ENCODE measurements around the gene SPHK2. TPM values are rescaled to one million over a fixed set of nuclear protein-coding genes. Genes with fewer than 3 reads are reported as not detected.

Gene SPHK2
- total RNA-seq, 2 donors from 2014 or later: 6.2 to 8.0 TPM

DNA sequence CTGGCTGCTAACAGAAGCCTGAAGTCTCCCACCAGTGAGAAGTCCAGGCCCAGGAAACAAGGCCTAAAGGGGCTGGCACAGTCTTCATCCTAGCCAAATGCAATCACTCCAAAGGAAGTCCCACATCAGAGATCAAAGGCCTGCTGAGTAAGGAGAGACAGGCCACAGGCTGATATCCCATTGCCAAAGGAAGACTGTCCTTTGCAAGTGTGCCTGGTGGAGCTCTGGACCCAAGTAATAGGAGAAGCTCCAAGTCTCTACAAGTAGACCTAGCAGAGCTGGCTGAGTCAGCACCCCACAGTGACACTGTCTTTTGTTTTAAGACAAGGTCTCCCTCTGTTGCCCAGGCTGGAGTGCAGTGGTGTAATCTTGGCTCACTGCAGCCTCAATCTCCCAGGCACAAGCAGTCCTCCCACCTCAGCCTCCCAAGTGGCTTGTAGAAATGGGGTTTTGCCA, 13.4 kb downstream of the SPHK2 start:
- Histone ChIP-seq H3K4me3 (no peak overlapping the region), H3K36me3 (no peaks in the 10 kb centered on the region), H3K27me3 (no peaks in the 10 kb centered on the region), H3K9me3 (no peaks in the 10 kb centered on the region), H3K4me1 (peaks cover 0 to 74% of the 10 kb centered on the region in 2 donors), H3K27ac (peak overlapping the region in 1 of 2 donors; percentile 98)
- no peak for DNase-seq (ENCODE audit: low spot score)
- TF ChIP-seq, protein P1, sequence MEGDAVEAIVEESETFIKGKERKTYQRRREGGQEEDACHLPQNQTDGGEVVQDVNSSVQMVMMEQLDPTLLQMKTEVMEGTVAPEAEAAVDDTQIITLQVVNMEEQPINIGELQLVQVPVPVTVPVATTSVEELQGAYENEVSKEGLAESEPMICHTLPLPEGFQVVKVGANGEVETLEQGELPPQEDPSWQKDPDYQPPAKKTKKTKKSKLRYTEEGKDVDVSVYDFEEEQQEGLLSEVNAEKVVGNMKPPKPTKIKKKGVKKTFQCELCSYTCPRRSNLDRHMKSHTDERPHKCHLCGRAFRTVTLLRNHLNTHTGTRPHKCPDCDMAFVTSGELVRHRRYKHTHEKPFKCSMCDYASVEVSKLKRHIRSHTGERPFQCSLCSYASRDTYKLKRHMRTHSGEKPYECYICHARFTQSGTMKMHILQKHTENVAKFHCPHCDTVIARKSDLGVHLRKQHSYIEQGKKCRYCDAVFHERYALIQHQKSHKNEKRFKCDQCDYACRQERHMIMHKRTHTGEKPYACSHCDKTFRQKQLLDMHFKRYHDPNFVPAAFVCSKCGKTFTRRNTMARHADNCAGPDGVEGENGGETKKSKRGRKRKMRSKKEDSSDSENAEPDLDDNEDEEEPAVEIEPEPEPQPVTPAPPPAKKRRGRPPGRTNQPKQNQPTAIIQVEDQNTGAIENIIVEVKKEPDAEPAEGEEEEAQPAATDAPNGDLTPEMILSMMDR (IDR thresholded peaks at IDR 0.05): no peak

DNA sequence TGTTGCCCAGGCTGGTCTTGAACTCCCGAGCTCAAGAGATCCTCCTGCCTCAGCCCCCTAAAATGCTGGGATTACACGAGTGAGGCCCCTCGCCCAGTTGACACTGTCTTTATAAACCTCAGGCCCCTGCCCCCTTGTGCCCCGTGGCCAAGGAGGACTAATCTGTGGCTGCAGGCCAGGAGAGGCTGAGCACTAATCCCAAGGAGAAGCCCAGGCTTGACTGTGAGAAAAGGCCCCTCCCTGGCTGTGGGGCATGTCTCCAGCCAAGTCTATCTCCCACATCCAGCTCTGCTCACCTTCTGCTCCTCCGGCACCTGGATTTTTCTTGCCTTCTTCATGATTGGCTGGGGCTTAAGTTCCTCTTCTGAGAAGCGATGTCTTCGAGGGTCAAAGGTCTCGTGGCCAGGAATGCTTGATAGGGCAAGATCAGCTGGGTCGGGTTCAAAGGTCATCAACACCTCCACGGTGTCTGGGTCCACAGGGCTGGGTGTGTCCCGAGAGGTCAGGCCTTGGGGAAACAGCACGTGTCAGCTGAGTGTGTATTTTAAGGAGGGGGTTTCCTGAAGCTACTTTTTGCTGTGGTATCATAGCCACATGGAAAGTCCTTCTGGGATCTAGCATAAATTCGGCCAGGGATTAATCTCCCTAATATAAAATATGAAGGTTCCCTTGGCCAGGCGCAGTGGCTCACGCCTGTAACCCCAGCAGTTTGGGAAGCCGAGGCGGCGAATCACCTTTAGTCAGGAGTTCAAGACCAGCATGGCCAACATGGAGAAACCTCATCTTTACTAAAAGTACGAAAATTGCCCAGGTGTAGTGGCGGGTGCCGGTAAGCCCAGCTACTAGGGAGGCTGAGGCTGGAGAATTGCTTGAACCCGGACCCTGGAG, 14.1 kb downstream of the SPHK2 start:
- Histone ChIP-seq H3K9me3 (no peaks in the 10 kb centered on the region), H3K4me3 (peak overlapping the region in 1 of 2 donors; percentile 78), H3K4me1 (peaks cover 0 to 75% of the 10 kb centered on the region in 2 donors), H3K36me3 (no peaks in the 10 kb centered on the region), H3K27ac (peak overlapping the region; percentile 97 to 98), H3K27me3 (no peaks in the 10 kb centered on the region)
- DNase-seq (ENCODE audit: low spot score): no peak
- TF ChIP-seq, protein P1 (IDR thresholded peaks at IDR 0.05): no peak

DNA sequence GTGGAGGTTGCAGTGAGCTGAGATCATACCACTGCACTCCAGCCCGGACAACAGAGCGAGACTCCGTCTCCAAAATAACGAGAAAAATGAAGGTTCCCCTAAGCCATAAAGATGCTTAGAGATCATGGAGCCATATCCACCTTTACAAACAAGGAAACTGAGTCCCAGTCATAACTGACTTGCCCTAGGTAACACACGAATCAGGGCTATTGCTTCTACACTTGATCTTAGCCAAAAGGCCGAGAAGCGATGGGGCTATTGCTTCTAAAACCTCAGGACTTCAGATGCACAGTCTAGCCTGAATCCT, 14.7 kb downstream of the SPHK2 start:
- Histone ChIP-seq H3K4me1 (peaks cover 0 to 80% of the 10 kb centered on the region in 2 donors), H3K9me3 (no peaks in the 10 kb centered on the region), H3K36me3 (no peaks in the 10 kb centered on the region), H3K27me3 (no peaks in the 10 kb centered on the region), H3K27ac (peak overlapping the region; percentile 97 to 98), H3K4me3 (peak overlapping the region in 1 of 2 donors; percentile 78)
- TF ChIP-seq, protein P1 (IDR thresholded peaks at IDR 0.05): no peak
- DNase-seq (ENCODE audit: low spot score): no peak

DNA sequence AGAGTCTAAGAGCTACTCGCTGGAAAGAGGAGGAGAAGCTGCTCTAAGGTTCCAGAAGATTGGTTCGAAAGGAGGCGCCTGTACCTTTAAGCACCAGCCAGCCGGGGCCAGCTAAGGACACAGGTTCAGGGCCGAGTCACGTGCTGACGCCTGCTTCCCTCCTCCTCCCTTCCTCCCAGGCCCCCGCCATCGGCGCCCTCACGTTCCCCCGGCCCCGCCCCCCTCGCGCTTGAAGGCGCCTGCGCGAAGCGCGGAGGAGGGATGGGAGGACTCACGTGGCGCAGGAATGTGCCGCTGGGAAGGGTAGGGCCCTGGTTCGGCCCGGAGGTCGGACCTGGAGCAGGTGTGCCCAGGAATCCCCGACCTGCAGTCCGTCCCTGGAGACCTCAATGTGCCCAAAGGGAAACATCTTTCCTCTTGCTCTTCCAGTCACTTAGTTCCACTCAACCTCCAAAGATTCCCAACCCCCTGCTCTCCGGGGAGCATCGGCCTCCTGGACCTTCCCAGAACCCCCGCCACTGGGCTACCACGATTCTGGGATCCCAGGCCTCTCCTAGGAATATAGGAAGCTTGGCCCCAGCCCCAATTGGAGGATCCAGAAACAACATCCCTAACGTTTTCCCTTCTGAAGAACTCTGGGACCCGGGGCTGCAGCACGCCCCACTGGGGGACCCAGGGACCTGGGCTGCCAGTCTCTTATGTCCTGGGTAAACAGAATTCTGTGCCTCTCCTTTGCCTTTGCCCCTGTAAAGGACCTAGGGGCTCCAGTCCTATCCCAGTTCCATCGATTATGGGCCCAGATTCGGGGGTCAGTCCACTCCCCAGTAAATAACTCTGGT, 15.3 kb downstream of the SPHK2 start:
- peak; percentile 98 for DNase-seq (ENCODE audit: low spot score)
- no peaks in the 10 kb centered on the region for H3K27me3 ChIP-seq
- H3K27ac ChIP-seq: peak overlapping the region; percentile 97 to 98
- no peaks in the 10 kb centered on the region for H3K9me3 ChIP-seq
- peaks cover 0 to 78% of the 10 kb centered on the region in 2 donors for H3K4me1 ChIP-seq
- peak overlapping the region; percentile 3 to 78 for H3K4me3 ChIP-seq
- TF ChIP-seq, protein P1 (IDR thresholded peaks at IDR 0.05): no peak
- no peaks in the 10 kb centered on the region for H3K36me3 ChIP-seq

DNA sequence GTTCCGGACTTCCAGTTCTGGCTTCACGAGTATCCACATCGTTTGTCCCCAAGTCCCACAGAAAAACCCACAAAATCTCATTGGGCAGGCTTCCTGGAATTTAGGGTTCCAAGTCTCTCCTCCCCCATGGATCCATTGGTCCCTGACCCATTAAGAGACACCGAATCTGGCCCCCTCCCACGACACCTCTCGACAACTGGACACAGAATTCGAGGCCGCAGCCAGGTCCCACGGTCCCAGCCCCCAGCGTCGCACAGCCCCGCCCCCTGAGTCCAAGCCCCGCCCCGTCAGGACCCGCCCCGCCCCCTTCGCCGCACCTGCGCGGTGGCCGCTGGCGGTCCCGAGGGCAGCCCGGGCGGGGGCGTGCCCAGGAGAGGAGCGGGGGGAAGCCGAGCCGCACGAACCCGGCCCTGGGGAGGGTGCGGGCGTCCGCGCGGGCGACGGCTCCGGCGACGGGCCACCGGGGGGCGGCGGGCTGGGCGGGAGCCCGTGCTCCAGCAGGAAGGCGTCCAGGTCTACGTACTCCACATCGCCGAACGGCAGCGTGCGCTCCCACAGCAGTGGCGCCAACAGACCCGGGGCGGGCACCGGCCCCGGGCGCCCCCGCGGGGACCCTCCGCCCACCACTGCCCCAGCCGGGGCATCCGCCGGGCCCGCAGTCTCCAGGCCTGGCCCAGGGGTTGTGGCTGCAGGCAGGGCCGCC, 16.1 kb downstream of the SPHK2 start:
- TF ChIP-seq, protein P1 (IDR thresholded peaks at IDR 0.05): no peak
- no peaks in the 10 kb centered on the region for H3K27me3 ChIP-seq
- H3K4me1 ChIP-seq: peaks cover 0 to 70% of the 10 kb centered on the region in 2 donors
- DNase-seq (ENCODE audit: low spot score): no peak
- peak overlapping the region; percentile 97 to 98 for H3K27ac ChIP-seq
- no peaks in the 10 kb centered on the region for H3K36me3 ChIP-seq
- H3K9me3 ChIP-seq: no peaks in the 10 kb centered on the region
- H3K4me3 ChIP-seq: peak overlapping the region; percentile 49 to 78

All from right atrium auricular region (tissue), 2 donors.